PC-9 (cell line): ENCODE data around the gene CSPG5.

Experiments used
- CTCF ChIP-seq: fragments of 200-600 bp; sonication (generic); conservative IDR thresholded peaks from 2 replicates; pipeline ENCODE4 v1.6.1; 2017; ENCODE audit warnings: mixed run types, antibody characterized with exemption, mild to moderate bottlenecking, moderate library complexity
- EZH2 ChIP-seq: fragments of 200-600 bp; sonication (generic); IDR thresholded peaks from 2 replicates; pipeline ENCODE4 v1.8.0; 2017; ENCODE audit warnings: antibody characterized with exemption, low read depth

DNA sequence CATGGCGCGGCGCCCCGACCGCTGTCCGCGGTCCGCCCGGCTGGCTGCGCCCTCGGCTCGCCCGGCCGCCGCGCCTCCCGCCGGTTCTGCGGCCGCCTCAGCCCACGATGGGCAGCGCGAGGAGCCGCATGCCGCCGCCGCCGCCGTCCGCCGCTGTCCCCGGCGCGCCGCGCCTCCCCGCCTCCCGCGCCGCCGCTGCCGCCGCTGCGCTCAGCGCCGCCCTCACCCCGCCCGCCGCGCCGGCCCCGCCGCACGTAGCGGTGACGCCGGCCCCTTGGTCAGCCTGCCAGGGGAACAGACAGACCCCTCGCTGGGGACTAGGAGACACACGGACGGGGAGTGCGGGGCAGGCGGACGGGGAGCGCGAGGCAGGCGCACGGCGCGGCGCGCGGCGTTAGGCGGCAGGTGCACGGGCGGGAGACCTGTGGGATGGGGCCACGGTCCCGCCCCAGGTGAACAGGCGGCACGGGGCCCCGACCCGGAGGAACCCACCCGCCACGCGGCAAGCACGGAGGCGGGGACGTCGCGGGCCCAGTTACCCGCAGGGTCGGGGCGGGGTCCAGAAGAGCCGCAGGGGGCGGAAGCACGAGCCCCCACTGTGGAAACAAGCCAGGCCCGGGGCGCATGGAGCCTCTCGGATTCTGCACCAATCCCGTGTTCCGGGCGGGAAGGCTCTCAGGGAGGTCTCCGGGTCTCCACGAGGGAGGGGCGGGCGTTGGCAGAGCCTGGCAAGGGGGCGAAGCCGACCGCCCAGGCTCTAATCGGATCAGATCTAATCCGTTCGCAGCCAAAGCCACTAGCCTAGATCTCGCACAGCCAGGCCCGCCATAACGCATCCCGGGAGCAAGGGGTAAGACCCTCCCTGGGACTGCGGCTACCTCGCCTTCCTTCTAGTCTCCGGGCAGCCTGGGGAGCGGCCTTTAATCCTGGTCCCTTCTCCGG, at the start of gene CSPG5:
- no peak for TF ChIP-seq CTCF
- no peak for TF ChIP-seq EZH2
